Gastrocnemius medialis (tissue), 4 donors: ENCODE data around the gene CFAP210.

Experiments
- POLR2A ChIP-seq, 2 donors: fragments of 450-650 bp; IDR thresholded peaks; one replicate each; pipeline ENCODE4 v1.6.1; 2017; ENCODE audit warnings: antibody characterized with exemption in 2 of 2, mild to moderate bottlenecking in 2 of 2, moderate library complexity in 2 of 2
- TF ChIP-seq, protein P1 (sequence below), 5 experiments: fragments of 450-650 bp in 3 of 5; fragments of 200-600 bp in 2 of 5; sonication (generic) in 2 of 5; IDR thresholded peaks in 4 of 5; conservative IDR thresholded peaks in 1 of 5; 1 replicate in 4 of 5; 2 replicates in 1 of 5; pipeline ENCODE4 v1.5.1; 2016 to 2019; ENCODE audit warnings: antibody characterized with exemption in 5 of 5, mild to moderate bottlenecking in 3 of 5, moderate library complexity in 3 of 5

GRCh38 chr2:169636440-169637097 lies 57.6 kb downstream of the CFAP210 start:
- TF ChIP-seq, protein P1, sequence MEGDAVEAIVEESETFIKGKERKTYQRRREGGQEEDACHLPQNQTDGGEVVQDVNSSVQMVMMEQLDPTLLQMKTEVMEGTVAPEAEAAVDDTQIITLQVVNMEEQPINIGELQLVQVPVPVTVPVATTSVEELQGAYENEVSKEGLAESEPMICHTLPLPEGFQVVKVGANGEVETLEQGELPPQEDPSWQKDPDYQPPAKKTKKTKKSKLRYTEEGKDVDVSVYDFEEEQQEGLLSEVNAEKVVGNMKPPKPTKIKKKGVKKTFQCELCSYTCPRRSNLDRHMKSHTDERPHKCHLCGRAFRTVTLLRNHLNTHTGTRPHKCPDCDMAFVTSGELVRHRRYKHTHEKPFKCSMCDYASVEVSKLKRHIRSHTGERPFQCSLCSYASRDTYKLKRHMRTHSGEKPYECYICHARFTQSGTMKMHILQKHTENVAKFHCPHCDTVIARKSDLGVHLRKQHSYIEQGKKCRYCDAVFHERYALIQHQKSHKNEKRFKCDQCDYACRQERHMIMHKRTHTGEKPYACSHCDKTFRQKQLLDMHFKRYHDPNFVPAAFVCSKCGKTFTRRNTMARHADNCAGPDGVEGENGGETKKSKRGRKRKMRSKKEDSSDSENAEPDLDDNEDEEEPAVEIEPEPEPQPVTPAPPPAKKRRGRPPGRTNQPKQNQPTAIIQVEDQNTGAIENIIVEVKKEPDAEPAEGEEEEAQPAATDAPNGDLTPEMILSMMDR (IDR thresholded peaks at IDR 0.05 in 4 of 5, conservative IDR thresholded peaks at IDR 0.05 in 1 of 5) = no peak
- no peak for TF ChIP-seq POLR2A (IDR thresholded peaks at IDR 0.05)
